Neuronal stem cell (in vitro differentiated cells): Measurements from ENCODE around the gene ADISSP. TPM values are rescaled to one million over a fixed set of nuclear protein-coding genes. Genes with fewer than 3 reads are reported as not detected.

ENCODE experiments used
- DNase-seq: peaks from one replicate; pipeline ENCODE4 v3.0.0-alpha.2; 2013; ENCODE audit warnings: low spot score
- H2AFZ ChIP-seq: one replicate; pipeline ENCODE4 v1.6.1; 2013; ENCODE audit warnings: mild to moderate bottlenecking, low read length, inconsistent platforms
- H2AK5ac ChIP-seq: 2 replicates; pipeline ENCODE4 v1.6.1; 2013; ENCODE audit warnings: low read depth, mild to moderate bottlenecking, inconsistent platforms, low read length, moderate library complexity, mixed read lengths
- H2BK120ac ChIP-seq: 2 replicates; pipeline ENCODE4 v1.6.1; 2013; ENCODE audit warnings: low read depth, mild to moderate bottlenecking, inconsistent platforms, low read length, moderate library complexity, mixed read lengths
- H2BK12ac ChIP-seq: one replicate; pipeline ENCODE4 v1.6.1; 2013; ENCODE audit warnings: low read length, inconsistent platforms
- H2BK15ac ChIP-seq: 2 replicates; pipeline ENCODE4 v1.6.1; 2013; ENCODE audit warnings: mild to moderate bottlenecking, low read length, inconsistent platforms, mixed read lengths
- H2BK5ac ChIP-seq: one replicate; pipeline ENCODE4 v1.6.1; 2013; ENCODE audit warnings: inconsistent platforms, mild to moderate bottlenecking, low read length, moderate library complexity
- H3K14ac ChIP-seq: one replicate; pipeline ENCODE4 v1.6.1; 2013; ENCODE audit warnings: low read length, inconsistent platforms
- H3K18ac ChIP-seq: 2 replicates; pipeline ENCODE4 v1.6.1; 2013; ENCODE audit warnings: low read length, inconsistent platforms
- H3K23ac ChIP-seq: 2 replicates; pipeline ENCODE4 v1.6.1; 2013; ENCODE audit warnings: low read depth, mild to moderate bottlenecking, mixed read lengths, low read length, inconsistent platforms; ENCODE audit not compliant: poor library complexity
- H3K27ac ChIP-seq: replicated peaks from 3 replicates; pipeline ENCODE4 v1.5.1; 2013; ENCODE audit warnings: low read length, inconsistent platforms
- H3K27me3 ChIP-seq, 3 experiments: 2 replicates each; pipeline ENCODE4 v1.6.1; 2013; ENCODE audit warnings: low read length in 3 of 3, mild to moderate bottlenecking in 2 of 3, inconsistent platforms in 1 of 3, low read depth in 1 of 3, mixed read lengths in 1 of 3, moderate library complexity in 1 of 3; ENCODE audit not compliant: control insufficient read depth in 3 of 3, insufficient read depth in 3 of 3
- H3K36me3 ChIP-seq, 2 donors: replicated peaks in 1 of 2; 2 replicates each; pipeline ENCODE4 v1.6.1; 2013; ENCODE audit warnings: low read length in 2 of 2; ENCODE audit not compliant: control insufficient read depth in 2 of 2, insufficient read depth in 2 of 2
- H3K4ac ChIP-seq: 2 replicates; pipeline ENCODE4 v1.6.1; 2013; ENCODE audit warnings: inconsistent platforms, mild to moderate bottlenecking, low read length, moderate library complexity
- H3K4me1 ChIP-seq, 2 donors: 1 replicate in 1 of 2; 2 replicates in 1 of 2; pipeline ENCODE4 v1.6.1; 2013; ENCODE audit warnings: low read length in 2 of 2, low read depth in 1 of 2; ENCODE audit not compliant: control insufficient read depth in 2 of 2, insufficient read depth in 1 of 2
- H3K4me2 ChIP-seq: one replicate; pipeline ENCODE4 v1.6.1; 2013; ENCODE audit warnings: mild to moderate bottlenecking, low read length, inconsistent platforms; ENCODE audit not compliant: insufficient read depth, poor library complexity, severe bottlenecking
- H3K4me3 ChIP-seq, 2 donors: 2 replicates each; pipeline ENCODE4 v1.5.1; 2013; ENCODE audit warnings: low read length in 2 of 2, mild to moderate bottlenecking in 2 of 2, inconsistent platforms in 1 of 2, moderate library complexity in 1 of 2
- H3K79me1 ChIP-seq: one replicate; pipeline ENCODE4 v1.6.1; 2013; ENCODE audit warnings: low read depth, mild to moderate bottlenecking, inconsistent platforms, low read length, moderate library complexity
- H3K9ac ChIP-seq: one replicate; pipeline ENCODE4 v1.6.1; 2013; ENCODE audit warnings: mild to moderate bottlenecking, low read depth, low read length, inconsistent platforms; ENCODE audit not compliant: poor library complexity
- H3K9me3 ChIP-seq, 2 donors: replicated peaks in 1 of 2; 2 replicates each; pipeline versions ENCODE3 to v1.6.1; 2013; ENCODE audit warnings: low read length in 2 of 2, mild to moderate bottlenecking in 2 of 2, inconsistent platforms in 1 of 2, low read depth in 1 of 2, mixed read lengths in 1 of 2, moderate library complexity in 1 of 2; ENCODE audit not compliant: control insufficient read depth in 2 of 2, insufficient read depth in 1 of 2
- H4K8ac ChIP-seq: one replicate; pipeline ENCODE4 v1.6.1; 2013; ENCODE audit warnings: low read depth, mild to moderate bottlenecking, inconsistent platforms, low read length, moderate library complexity
- H4K91ac ChIP-seq: one replicate; pipeline ENCODE4 v1.6.1; 2013; ENCODE audit warnings: low read length, low read depth, mild to moderate bottlenecking, inconsistent platforms; ENCODE audit not compliant: poor library complexity
- WGBS, 2 donors: extraction: QIAGEN DNeasy Blood & Tissue Kit; methylation state at CpG; one replicate each; pipeline ENCODE4 v1.1.7; 2013; ENCODE audit warnings: missing lambda C conversion rate in 2 of 2, mixed read lengths in 1 of 2; ENCODE audit not compliant: insufficient read length in 2 of 2, insufficient replicate concordance in 1 of 2; ENCODE audit errors: extremely low coverage in 2 of 2; 5-methylcytosine and 5-hydroxymethylcytosine counted together
- polyA plus RNA-seq, 2 experiments: library from polyadenylated mRNA; stranded (reverse); fragments of 200-250 nt; gene quantifications; one replicate each; pipeline ENCODE4 v1.2.3, GENCODE V29; 2013

The ADISSP gene
- polyA plus RNA-seq (2013, experiment 1 of 2): 57.7 TPM
- 57.2 TPM for polyA plus RNA-seq (2013, experiment 2 of 2)

GRCh38 chr20:3767427-3768341 is at the start of gene ADISSP:
ADISSP (minus strand) TSS chr20:3767753; CDS start chr20:3760100, 7,653 bp downstream.
- no CpG with 5 or more reads among the region's 80 CpGs for WGBS, 2 donors
- Histone ChIP-seq H3K23ac (peak within 1 kb of the TSS; percentile 97), H2AFZ (peak within 1 kb of the TSS; percentile 91), H2BK12ac (no peak within 1 kb of the TSS), H3K27ac (peak within 1 kb of the TSS; percentile 78), H4K91ac (no peak within 1 kb of the TSS), H3K14ac (peak within 1 kb of the TSS; percentile 97), H3K36me3 (no peaks in the 10 kb centered on the region), H2AK5ac (peak within 1 kb of the TSS; percentile 96), H3K4me1 (peaks cover 15 to 21% of the 10 kb centered on the region in 2 donors), H3K79me1 (peaks cover 26% of the 10 kb centered on the region), H3K18ac (peak within 1 kb of the TSS; percentile 95), H4K8ac (no peak within 1 kb of the TSS), H3K4me2 (peak within 1 kb of the TSS; percentile 100), H3K27me3 (peaks cover 0 to 2% (median 0%) of the 10 kb centered on the region in 3 experiments), H2BK5ac (peak within 1 kb of the TSS; percentile 53), H3K4ac (peak within 1 kb of the TSS; percentile 84), H3K4me3 (peak within 1 kb of the TSS; percentile 82 to 95), H2BK120ac (peak within 1 kb of the TSS; percentile 61), H3K9me3 (no peaks in the 10 kb centered on the region), H2BK15ac (peak within 1 kb of the TSS; percentile 79), H3K9ac (peak within 1 kb of the TSS; percentile 98)
- peak; percentile 95 for DNase-seq

- H3K36me3 ChIP-seq: no peaks in the 10 kb centered on the region
- no peak overlapping the region for H3K4ac ChIP-seq
- no peaks in the 10 kb centered on the region for H3K27me3 ChIP-seq
Measured at GRCh38 chr20:3815703-3816315, 48.3 kb upstream of the ADISSP start.

GRCh38 chr20:3814928-3815495 is 47.5 kb upstream of the ADISSP start:
- DNase-seq: no peak
- Histone ChIP-seq H3K9ac (no peak overlapping the region), H3K27me3 (no peaks in the 10 kb centered on the region), H2BK15ac (no peak overlapping the region), H3K23ac (no peak overlapping the region), H3K4me3 (no peak overlapping the region), H2BK120ac (no peak overlapping the region), H3K79me1 (no peaks in the 10 kb centered on the region), H3K18ac (no peak overlapping the region), H2BK12ac (no peak overlapping the region), H3K4ac (no peak overlapping the region), H4K8ac (no peak overlapping the region), H2BK5ac (no peak overlapping the region), H4K91ac (no peak overlapping the region), H3K14ac (no peak overlapping the region), H2AK5ac (peak overlapping the region; percentile 32), H3K36me3 (no peaks in the 10 kb centered on the region), H3K4me1 (peaks cover 7 to 13% of the 10 kb centered on the region in 2 donors), H3K9me3 (no peaks in the 10 kb centered on the region), H2AFZ (no peak overlapping the region), H3K27ac (no peak overlapping the region), H3K4me2 (no peak overlapping the region)
- no CpG with 5 or more reads among the region's 7 CpGs for WGBS, 2 donors

More at GRCh38 chr20:3815703-3816315, 48.3 kb upstream of the ADISSP start:
- no peak overlapping the region for H3K4me3 ChIP-seq
- no peak overlapping the region for H4K8ac ChIP-seq
- peak overlapping the region; percentile 66 for H2AFZ ChIP-seq
- H2BK120ac ChIP-seq: no peak overlapping the region
- no peaks in the 10 kb centered on the region for H3K9me3 ChIP-seq
- peaks cover 7 to 13% of the 10 kb centered on the region in 2 donors for H3K4me1 ChIP-seq
- no peak overlapping the region for H2AK5ac ChIP-seq
- H3K27ac ChIP-seq: no peak overlapping the region
- no peak overlapping the region for H3K14ac ChIP-seq
- WGBS, 2 donors: no CpG with 5 or more reads among the region's 9 CpGs
- no peak overlapping the region for H3K23ac ChIP-seq
- H4K91ac ChIP-seq: peak overlapping the region; percentile 20
- no peak overlapping the region for H2BK15ac ChIP-seq
- H2BK5ac ChIP-seq: no peak overlapping the region
- no peak overlapping the region for H3K9ac ChIP-seq
- no peak overlapping the region for H3K4me2 ChIP-seq
- H3K18ac ChIP-seq: no peak overlapping the region
- no peak for DNase-seq
- no peaks in the 10 kb centered on the region for H3K79me1 ChIP-seq
- no peak overlapping the region for H2BK12ac ChIP-seq
